HG03565 (cell line): ENCODE data around the gene MSX1.
A peak's percentile ranks its signal among the peaks of the same experiment; 100 is the strongest.

Experiments
- ATAC-seq: cut with Tn5 transposase; IDR thresholded peaks from one replicate; pipeline ENCODE4 v1.9.1; 2021; ENCODE audit warnings: mild to moderate bottlenecking, moderate library complexity; ENCODE audit not compliant: unreplicated experiment

Gene MSX1

DNA sequence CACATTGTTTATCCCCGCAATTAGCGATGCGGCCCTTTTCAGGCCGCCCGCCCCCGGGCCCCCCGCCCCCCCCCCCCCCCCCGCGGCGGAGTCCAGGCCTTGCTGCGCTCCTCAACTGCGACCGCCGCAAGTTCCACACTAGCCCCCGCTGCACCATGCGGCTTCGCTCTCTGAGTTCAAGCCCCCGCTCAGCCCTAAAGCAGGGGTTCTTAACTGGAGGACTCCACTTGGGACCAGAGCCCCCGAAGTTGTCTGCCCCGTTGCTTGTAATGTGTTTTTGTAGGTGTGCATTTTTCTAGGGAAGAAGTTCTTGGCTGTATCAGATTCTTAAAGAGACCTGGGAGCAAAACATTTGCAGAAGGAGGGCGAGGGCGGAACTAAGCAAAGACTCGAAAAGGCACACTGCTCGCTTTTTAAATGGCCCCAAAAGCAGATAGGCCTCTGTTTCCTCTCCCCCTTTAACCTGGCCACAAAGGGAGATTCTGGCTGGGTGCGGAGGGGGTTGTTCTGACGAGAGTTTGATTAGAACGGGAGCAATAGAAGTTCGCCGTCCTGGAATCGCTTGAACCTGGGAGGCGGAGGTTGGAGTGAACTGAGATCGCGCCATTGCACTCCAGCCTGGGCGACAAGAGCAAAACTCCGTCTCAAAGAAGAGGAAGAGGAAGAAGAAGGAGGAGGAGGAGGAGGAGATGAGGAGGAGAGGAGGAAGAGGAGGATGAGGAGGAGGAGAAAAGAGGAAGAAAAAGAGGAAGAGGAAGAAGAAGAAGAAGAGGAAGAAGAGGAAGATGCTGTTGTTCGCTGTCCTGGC, 2.3 kb upstream of the MSX1 start:
- ATAC-seq, result no peak

GRCh38 chr4:4857809-4858508, 1.5 kb upstream of the MSX1 start:
- no peak for ATAC-seq

DNA sequence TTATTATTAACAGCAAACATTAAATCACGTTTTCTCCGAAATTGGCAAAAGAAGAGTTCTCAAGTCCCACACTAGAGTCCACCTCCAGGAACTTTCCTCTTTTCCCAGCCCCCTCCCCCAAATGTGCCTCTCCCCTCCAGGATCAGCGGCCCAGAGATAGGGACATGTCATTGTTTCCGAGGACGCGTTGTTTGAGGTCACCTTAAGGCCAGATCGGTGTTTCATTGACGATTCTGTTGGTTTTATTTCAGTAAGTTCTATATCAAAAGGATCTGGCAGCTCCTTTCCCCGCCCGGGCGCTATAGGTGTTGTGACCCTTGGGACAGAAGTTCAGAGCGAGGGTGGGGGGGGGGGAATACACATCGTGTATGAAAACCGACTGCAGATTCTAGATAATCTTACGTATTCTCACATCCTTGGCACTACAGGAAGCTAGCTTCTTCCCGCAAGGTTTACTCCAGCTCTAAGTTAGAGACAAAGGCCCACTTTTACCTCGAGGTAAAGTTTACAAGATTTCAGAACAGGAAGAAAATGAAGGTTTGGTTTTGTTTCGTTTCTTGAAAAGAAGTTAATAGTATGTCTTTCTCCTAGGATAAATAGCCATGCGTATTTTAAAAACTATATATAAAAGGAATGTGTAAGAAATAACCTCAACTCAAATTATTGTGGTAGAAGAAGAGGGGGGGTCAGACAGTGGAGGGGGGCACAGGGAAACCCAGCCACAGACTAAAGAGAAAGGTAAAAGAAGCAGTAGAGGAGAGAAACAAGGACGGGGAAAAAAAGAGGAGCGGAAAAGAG, 739 bp upstream of the MSX1 start:
- ATAC-seq, result no peak

DNA sequence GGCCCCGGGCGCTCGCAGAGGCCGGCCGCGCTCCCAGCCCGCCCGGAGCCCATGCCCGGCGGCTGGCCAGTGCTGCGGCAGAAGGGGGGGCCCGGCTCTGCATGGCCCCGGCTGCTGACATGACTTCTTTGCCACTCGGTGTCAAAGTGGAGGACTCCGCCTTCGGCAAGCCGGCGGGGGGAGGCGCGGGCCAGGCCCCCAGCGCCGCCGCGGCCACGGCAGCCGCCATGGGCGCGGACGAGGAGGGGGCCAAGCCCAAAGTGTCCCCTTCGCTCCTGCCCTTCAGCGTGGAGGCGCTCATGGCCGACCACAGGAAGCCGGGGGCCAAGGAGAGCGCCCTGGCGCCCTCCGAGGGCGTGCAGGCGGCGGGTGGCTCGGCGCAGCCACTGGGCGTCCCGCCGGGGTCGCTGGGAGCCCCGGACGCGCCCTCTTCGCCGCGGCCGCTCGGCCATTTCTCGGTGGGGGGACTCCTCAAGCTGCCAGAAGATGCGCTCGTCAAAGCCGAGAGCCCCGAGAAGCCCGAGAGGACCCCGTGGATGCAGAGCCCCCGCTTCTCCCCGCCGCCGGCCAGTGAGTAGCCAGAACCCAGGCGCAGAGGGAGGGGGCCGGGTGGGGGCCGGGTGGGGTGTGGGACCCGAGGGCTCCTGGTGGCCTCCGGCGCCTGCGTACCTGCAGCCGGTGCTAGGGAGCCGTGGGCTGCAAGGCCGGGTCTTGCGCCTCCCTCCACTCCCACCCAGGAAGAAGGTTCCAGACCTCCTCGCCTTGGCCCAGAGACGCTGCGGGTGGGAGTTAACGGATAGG, 534 bp downstream of the MSX1 start:
- ATAC-seq, result peak; percentile 32

DNA sequence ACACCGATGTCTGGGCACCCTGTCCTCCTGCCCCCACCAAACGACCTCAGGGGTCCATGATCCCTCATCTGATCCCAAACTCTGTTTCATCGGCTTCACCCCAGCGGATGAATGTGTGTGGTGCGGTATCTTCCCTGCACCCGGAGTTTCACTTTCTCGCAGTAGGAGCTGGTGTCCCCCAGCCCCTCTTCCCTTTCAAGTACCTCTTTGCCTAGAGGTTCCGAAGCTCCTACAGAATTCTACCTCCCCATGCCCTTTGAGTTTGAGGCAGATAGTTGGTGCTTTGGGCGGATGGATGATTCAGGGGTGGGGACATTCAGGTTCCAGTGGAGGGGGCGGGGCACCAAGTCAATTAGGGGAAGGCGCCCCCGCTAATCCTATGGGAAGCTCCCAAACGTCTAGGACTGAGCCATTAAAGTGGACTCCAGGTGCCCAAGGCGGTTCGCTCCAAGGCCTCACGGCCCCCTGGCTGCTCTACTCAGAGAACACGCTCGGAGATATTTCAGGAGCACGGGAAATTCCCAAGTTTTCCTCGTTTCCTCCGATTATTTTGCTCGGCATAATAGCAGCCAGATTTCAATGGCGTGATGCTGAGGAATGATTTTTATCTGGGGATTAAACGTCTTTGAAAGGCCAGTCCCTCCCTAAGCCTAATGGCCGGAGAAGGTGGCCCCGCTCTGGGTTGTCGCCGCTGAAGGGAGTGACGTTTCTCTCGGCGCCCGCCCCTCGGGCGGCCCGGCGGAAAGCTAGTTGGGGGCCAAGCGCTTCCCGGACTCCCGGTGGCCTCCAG, 1.3 kb downstream of the MSX1 start:
- no peak for ATAC-seq

DNA sequence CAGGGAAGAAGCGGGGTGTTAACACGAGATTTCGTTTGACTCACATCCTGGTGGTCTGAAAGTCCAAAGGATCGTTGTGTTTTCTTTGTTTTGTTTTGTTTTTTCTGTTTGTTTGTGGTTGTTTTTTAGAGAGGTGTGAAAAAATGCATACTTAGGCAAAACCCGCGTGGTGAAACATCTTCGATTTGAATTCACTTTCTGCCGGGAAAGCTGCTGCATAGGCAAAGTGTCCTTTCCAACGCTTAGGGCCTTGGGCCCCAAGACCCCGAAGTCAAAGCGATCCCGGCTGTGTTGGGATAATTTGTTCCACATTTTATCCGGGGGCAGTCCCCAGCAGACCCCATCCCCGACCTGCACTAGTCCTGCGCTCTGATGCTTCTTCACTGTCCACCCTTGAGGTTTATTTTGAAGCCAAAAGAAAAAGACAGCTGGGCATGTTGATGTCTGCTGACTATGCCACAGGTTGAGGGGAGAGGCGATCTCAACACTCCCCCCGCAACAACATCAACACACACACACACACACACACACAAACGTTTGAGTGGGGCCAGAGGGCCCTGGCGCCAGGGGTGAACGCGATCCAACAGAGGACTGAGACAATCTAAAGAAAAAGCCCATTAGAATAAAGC, 2.0 kb downstream of the MSX1 start:
- no peak for ATAC-seq

DNA sequence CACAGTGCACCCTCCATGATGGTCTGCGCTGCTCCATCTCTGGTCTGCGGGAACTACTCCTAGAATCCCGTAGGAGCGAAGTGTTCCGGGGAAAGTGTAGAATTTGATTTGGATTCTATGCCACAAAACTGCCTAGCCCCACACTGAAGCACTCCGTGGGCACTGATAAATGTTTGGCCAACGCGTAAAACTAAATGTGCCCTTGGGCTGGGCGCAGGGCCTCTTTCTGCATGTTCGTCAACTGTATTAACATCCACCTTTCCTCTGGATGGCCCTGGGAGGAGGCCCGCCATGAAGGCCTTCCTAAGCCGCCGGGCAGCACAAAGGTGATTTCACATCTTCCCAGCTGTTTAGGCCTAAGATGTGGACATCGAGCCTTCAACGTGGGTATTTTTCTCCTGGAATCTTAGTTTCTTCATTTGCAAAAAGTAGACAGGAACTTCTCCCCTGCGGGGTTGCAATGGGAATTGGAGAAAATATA, 2.6 kb downstream of the MSX1 start:
- ATAC-seq, result no peak

- ATAC-seq, result no peak
Observed at GRCh38 chr4:4862665-4863482, 3.4 kb downstream of the MSX1 start.

GRCh38 chr4:4864443-4864939, 5.0 kb downstream of the MSX1 start:
- no peak for ATAC-seq

DNA sequence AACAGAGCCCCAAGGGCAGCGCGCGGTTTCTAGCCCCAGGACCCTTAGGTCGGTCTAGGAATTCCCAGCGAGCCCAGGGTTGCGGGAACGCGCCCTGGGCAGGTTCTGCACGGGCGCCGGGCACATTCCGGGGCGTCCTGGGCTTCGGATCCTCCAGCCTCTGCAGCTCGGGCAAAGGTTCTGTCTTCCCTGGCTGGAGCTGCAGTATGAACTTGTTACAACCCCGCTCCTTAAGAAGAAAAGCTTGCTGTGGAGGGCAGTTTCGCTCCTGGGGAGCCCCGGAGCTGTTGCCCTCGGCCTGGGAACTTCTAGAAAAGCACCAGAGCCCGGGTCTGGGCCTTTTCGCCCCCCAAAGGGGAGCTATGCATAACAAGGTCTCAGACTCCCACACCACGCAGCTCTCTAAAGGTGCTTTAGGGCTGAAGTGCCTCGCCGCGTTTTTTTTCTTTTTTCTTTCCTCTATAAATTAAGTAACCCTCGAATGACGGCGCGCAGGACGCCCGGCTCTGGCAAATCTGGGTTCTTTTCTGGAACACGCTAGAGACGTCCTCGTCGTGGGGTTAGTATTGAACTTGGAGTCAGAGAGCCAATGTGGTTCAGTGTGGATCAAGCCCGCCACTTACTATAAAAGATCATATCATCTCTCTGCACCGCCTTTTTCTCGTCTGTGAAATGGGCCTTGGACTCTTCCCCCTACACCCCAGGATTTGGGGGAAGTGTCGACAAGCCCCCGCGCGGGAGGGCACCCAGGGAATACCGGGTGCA, 5.7 kb downstream of the MSX1 start:
- no peak for ATAC-seq

- no peak for ATAC-seq
Observed at GRCh38 chr4:4865705-4866123, 6.2 kb downstream of the MSX1 start.

DNA sequence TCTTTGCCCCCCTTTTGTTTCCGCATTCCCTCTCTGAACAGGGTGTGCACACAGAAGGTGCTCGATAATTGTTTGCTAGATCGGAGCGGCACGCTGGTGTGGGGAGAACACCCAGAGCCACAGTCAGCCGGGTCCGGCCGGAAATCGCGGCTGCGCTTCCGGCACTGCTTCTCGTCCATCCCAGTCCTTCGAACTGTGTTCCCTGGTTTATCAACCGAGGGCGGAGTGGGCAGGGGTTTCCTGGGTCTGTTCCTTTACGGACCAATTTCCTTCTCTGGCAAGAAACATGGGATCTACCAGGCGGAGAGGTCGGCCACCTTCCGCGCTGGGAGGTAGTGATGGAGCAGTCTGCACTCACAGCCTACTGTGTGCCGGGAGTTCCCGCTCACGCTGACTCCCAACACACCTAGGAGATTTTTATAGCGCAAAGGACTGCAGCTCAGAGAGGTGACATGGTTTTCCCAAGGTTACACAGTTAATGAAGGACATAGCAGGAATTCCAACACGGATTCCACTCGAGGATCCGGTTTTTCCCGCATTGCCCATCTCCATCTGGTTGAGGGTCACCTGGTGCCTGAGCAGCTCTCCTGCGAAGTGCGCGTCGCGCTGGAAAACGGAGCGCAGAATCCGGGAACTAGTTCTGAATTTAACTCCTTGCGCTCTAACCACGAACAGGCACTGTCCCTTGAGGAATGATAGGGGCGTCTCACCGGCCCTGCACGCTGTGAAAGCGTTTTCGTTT, 6.8 kb downstream of the MSX1 start:
- ATAC-seq, result no peak

DNA sequence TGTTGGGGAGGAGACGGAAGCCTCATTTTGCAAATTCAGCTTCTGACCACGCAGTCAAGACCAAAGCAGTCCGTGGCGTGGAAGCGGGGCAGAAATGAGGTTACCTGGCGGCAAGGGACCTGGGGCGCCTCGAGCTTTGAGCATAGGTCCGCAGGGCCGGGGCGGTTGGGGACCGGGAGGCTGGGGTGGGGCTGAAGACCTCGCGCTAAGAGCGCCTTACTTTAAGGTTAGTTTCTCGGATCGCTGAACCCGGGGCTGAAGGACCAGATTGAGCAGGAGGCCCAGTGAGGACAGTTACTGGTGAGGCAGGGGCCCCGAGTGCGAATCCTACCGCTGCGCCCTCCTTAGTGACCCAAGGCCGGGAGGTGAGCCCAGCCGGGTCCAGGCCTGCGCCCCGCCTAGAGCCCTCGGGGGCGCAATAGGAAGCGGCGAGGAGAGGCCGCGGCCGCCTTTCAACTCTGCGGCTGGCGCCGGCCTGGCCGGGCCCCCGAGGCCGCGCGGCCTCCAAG, 7.5 kb downstream of the MSX1 start:
- ATAC-seq, result no peak

DNA sequence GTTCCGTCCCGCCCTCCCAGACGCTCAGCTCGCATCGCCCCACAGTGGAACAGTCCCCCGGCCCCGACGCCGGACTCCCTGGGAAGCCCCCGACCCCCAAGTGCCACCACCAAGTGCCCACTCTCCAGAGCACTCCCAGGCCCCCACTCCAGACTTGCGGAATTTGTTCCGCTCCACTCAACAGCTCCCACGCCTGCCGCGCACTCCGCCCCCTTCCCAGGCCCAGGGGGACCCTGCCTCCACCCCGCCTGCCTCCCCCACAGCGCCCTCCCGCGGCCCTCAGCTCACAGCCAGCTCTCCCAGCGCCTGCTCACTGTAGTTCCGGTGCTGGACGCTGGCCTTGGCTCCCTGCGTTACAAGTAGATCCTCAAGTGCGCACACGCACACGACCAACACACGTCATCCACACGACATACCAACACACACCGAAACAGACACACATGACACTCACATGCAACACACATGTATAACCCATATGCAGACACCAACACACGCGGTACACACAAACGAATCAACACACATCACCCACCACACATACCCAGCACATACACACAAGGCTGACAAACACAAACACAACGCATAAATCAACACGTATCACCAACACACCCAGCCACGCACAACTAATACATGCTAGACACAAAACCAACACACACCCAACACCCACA, 8.0 kb downstream of the MSX1 start:
- no peak for ATAC-seq

GRCh38 chr4:4868040-4868757, 8.7 kb downstream of the MSX1 start:
- no peak for ATAC-seq
